GM21515 (cell line): ENCODE results near the gene IQCH.

ENCODE experiments used
- ATAC-seq: cut with Tn5 transposase; IDR thresholded peaks from one replicate; pipeline ENCODE4 v1.9.1; 2021; ENCODE audit not compliant: unreplicated experiment

Gene IQCH

DNA sequence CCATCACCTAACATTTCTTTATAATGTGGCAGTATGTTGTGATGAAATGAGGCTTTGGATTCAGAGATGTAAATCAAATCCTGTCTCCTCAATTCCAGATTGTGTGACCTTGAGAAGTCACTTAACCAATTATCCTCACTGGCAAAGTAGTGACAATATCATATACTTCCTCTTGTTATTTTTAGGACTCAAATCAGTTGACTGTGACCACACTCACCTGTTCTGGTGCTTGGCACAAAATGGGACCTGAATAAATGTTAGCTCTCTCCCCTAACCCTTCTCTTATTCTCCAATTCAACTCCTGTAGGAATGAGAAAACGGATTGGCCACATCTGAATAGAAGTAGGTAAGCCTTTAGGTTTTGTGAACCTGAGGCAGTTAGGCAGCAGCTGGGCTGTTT is 42.1 kb downstream of the IQCH start:
- no peak for ATAC-seq

DNA sequence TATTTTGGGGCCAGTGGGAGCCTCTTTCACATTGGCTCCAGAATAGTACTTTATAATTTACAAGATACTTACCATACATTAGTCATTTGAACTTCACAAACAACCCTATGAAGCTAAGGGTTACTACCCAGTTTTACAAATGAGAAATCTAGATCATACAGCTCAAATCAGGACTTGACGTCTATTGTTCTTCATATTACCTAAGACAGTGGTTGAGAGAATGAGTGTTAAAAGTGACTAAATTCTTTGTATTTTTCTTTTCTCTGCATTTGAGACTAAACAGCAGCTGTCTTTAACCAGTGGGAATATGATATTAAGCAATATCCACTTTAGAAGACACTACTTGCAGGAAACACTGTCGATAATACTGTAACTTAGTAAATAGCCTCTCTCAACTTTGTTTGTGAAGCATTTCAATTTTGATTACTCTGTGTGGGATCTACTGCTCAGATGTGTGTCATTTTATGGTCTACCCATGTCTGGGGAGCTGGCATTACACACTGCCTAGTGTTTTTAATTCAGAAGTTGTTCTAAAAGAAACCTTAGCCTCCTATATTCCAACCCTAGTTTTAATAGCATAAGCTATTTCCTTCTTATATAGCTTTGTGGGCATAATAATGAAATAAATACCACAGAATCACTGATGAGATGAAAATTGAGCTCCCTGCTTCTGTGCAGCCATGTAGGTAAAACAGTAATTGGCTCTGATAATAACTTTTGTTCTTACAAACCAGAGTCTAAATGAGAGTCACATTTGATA is 45.9 kb downstream of the IQCH start:
- ATAC-seq = no peak

DNA sequence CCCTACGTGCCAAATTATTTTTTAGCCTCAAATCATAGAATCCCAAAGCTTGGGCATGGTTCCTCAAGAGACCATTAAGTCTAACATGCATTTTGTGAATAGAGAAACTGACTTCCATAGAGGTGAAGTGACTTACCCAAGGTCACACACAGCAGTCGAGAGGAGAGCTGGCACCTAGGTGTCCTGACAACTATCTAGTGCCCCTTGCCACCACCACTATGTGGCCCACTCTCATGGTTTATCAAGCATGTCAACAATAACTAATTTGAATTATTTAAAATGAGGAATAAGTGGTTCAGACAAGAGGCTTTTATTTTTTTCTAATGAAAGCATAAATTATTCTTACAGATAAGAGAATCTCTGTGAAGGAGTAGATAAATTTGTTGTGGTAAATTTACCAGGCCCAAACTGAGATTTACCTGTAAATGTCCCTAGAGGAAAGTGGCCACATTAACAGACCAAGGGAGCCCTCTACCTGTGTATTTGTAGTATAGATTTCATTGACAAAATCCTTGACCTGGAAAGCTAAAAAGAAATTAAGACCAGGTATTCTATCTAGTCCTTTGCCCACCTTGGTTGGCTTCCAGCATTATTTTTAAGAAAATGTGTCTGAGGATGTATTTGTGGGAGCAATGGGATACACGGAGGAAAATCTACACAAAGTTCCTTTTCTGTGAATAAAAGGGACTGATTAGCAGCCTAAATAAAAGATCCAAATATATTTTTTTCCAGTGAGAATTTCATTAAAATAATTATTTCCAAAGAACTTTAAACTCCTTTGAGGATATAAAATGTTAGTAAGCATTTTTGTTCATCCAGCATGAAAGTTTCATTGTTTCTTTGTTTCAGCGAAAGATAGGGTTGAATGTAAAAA is 49.1 kb downstream of the IQCH start:
- ATAC-seq = no peak

DNA sequence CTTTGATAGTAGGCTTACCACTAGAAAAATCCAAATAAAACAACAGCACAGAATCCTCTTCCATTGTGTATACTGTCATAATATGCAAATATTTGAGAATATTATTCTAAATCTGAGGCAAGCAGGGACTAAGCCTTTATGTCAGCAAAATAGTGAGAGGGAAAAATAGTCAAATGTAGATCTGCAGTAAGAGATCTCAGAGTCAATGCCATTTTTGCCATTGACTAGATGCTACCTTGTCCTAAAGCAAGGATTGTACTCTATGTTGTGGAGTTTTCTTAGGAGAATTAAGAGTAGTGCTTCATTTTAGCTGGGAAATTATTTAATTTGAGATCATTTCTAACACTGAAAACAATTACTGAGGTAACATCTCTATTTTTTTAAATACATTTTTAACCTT is 50.2 kb downstream of the IQCH start:
- ATAC-seq = no peak

DNA sequence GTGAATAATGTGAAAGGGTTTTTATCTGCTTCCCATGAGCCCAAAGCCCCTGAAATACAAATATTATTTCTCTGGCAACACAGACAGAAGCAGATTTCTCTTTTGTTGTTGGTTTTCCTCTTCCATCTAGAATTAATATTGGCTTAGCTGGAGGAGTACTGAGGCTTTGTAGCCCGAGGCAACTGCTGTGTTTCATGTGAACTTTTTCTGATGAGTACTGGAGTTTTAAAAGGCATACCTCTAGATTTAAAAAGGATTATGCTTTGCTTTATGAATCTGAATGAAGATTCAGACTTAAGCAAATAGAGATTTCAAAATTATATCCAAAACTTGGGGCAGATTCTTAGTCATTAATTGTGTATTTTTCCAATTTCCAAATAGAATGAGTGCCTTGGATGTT is 50.9 kb downstream of the IQCH start:
- no peak for ATAC-seq

DNA sequence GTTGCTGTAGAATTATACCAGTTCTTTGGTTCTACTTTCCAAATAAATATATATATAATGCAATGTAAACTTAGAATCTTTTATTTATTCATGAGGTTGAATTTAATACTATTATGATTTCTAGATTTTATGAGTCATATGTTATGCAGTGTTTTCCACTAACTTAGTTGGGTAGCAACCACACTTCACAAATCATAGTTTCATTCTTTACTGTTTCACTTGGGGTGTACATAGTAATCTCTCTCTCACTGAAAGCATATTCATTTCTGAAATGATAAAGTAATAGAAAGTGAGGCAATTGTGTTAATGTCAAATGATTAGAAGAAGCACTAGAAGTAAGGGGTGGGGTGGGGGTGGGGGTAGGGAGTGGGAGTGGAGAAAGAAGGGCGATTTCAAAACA is 52.6 kb downstream of the IQCH start:
- no peak for ATAC-seq

DNA sequence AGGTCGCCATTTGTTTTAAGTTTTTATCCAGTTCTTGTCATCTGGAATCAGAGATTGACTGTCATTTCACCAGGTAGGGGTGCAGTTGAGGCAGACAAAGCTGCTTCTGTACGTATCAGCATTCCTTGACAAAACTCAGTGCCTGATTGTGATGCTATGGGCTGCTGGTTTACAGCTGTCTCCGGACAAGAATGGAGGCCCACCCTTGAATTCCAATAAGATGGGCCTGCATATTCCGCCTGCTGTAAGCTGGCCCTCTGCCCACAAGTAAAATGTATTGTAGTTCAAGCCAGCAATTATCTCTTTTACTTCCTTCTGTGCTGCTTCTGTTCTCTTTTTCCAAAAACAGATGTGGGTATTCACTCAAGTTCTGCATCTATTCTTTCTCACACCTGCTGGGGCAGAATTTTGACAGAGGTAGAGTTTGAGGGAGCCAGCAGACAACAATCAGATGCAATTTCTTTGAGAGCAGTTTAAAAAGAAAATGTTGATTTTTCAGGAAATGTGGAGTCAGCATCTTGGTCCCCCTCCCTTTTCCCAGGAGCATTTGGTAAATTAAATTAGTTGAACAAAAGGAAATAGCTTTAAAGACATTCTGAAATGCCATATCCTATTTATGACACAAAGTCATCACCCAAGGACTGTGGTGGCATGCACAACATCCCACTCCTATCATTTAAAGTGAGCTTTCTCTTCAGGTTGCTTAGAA is 53.5 kb downstream of the IQCH start:
- no peak for ATAC-seq

DNA sequence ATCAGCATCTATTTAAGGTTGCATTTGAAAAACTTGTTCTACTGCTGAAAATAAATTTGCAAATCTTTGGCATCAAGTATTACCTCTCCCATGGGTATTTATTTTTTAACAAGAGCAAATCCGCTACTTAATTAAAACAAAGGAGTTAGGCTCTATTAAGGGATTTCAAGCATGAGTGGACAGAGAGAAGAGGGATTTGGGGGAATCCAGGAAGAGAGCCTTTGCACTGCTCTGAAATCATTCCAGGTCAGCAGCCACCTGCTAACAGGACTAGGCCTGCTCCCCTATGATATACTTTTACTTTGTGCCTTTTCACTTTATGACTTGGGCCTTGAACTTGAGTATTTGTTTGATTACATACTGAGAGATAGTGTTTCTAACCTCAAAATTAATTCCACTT is 57.1 kb downstream of the IQCH start:
- no peak for ATAC-seq

DNA sequence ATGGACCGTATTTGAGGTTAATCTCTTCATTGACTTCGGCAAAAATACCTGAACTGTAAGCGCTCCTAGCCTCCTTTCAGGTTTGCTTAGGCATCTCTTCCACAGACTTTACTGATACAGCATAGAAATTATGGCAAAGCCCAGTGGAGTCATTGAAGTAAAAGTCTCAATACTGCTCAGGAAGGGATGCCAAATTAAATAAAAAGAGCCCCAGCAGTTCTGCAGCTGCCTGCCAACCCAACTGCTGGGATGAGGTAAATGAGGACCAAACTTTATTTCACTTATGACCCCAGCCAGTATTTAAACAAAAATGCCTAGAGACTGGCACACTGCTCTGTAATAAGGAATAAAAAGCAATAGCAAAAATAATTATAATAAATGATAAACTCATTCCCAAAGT is 65.4 kb downstream of the IQCH start:
- ATAC-seq = no peak

DNA sequence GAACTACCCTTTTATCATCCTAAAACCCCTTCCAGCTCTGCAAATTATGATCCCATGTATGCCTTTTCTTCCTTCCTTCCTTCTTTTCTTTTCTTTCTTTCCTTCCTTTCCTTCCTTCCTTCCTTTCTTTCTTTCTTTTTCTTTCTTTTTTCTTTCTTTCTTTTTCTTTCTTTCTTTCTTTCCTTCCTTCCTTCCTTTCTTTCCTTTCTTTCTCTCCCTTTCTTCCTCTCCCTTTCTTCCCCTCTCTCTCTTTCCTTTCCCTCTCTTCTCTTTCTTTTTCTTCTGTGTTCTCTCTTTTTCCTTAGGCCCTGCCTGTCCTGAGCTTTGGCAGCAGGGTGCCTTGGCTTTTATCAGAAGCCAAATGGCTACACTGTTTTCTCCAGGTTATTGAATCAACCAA is 66.8 kb downstream of the IQCH start:
- no peak for ATAC-seq

DNA sequence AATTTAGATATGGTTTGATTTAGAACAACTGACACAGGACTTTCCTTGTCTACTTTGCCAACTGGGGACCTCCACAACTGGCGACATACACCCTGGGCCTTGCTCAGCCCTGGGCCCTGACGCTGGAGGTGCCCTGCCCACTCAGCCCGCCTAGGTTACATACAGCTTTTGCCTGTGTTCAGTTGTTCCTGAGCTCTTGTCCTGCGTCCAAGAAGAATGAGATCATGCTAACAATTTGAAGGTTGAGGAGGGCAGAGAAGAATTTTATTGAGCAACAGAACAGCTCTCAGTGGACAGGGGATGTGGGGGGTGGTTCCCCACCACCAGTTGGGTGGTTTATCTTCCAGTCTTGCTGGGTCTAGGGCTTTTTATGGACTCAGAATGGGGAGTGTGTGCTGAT is 67.9 kb downstream of the IQCH start:
- ATAC-seq = no peak

DNA sequence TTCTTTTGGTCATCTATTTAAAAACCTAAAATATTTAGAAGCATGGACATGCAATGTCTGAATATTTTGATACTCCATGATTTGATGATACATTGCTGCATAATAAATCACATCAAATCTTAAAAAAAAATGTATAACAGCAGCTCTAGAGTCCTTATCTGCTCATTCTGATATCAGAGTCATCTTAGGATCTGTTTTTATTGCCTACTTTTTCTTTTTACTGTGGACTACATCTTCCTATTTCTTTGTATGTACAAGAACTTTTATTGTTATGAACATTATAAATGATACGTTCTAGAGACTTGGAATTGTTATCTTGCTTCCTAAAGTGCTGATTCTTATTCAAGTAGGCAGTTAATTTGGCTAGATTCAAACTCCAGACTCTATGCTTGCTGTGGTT is 72.7 kb downstream of the IQCH start:
- ATAC-seq = no peak

DNA sequence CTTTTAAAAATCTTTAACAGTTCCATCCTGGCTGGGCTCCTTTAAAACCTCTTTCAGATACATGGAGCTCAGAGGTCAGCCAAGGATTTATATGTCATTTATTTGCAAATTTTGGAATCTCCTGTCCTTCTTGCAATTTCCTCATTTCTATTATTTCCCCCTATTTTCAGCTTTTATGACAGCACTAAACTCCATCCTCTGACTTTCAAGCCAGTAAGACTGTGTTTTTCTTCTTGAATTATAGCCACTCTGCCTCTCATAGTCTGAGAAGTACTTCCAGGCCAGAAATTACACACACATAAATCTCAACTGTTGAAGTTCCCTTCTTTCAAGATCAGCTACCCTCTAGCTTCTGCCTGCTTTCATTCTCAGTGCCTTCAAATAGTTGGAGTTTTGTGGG is 73.2 kb downstream of the IQCH start:
- ATAC-seq = no peak

DNA sequence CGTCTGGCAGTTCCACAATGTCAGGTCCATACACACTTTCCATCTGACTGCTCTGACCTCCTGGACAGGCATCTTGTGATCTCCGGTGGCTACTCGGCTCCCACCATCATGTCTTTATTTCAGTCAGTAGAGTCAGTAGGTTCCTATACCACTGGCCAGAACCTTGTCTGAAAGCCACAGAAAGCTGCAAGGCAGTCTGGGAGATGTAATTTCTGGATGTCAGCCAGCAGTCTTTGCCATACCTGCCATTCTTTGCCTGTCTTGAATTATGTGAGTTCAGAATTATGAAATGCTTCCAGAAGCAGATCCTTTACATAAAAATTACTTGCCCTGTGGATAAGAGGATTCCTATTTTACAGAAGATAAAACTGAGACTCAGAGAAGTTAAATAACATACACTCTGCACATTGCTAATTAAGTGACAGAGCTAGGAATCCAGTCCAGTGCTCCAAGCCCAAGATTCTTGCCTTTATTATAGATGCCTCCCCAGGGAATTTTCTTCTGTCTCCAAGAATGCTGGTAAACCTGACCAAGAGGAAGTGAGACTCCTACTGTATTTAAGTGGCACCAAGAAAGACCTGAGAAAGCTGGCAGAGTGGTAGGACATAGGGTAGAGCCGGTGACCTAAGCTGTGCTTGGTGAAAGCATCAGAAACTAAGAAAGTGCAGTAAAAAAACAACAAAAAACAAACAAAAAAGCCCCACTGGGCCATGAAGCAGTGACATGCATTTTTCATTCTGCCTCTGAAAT is 75.6 kb downstream of the IQCH start:
- ATAC-seq = no peak

DNA sequence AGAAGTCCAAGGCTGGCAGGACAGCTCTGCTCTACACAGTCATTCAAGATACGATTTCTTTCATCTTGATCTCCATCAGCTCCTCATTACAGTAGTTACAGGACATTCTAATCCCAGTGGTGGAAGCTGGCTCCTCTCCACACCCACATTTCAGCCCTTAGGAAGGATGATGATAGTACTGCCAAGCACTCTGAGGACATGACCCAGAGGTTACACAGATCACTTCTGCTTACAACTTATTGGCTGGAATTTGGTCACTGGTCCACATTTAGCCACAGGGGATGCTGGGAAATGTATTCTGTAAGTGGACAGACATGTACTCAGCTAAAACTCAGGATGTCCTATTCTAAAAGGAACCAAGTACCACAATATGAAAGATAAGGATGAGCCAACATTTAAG is 77.1 kb downstream of the IQCH start:
- ATAC-seq = no peak

DNA sequence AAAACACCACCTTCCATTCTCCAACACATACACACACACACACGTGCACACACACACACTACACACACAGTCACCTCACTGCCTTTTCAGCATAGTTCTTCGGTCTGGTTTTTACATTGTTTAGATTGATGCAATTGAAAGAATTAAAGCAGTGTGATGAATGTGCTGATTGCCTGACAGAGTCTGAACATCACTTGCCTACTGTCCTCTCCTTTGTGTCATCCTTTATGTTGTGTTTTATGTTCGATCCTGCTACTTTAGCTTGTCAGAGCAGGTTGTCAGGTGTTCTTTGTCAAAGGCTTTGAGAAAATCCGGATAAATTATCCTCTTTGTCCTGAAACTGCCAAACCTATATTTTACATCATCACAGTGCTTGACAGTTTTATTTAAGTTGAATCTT is 80.4 kb downstream of the IQCH start:
- no peak for ATAC-seq

DNA sequence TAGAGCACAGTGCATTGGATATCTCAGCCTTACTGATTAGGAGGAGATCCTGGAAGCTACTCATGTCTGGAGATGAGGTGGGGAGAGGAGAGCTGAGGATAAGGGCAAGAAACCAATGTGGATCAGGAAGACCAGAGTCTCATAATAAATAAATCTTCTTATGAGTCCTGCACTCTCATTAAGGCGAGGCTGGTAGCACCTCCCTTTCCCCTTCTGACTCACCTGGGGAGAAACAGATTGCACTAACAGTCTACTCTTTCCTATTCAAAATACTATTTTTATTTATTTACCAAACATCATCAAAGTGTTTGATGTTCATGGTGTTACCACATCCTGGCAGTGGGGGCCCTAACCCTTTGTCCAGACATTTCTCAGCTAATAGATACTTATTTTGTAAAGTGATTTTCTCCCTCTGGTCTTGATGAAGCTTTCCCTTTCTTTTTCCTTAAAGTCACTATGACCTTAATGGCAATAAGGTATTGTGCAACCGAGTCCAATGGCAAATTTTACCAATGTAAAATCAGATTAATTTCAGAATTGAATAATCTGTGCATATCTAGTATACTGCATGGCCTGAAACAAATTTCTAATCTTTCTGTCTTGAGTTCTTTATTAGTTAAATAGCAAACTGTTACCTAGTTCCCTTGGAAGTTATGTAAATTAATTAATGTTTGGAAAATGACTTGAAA is 81.1 kb downstream of the IQCH start:
- ATAC-seq = no peak

DNA sequence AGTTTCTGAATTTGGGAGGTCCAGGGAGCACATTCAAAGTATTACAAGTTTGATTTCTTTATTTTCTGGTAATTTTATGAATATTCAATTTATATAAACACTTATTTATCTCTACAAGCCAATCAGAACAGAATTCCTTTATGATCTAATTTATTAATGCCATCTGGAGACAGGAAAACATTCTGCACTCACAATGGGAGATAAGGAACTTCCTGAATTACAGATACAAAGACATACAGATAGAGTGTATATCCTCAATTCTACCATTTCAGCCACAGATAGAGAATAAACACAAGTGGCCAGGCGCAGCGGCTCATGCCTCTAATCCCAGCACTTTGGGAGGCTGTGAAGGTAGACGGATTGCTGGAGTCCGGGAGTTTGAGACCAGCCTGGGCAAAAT is 86.0 kb downstream of the IQCH start:
- ATAC-seq = no peak

DNA sequence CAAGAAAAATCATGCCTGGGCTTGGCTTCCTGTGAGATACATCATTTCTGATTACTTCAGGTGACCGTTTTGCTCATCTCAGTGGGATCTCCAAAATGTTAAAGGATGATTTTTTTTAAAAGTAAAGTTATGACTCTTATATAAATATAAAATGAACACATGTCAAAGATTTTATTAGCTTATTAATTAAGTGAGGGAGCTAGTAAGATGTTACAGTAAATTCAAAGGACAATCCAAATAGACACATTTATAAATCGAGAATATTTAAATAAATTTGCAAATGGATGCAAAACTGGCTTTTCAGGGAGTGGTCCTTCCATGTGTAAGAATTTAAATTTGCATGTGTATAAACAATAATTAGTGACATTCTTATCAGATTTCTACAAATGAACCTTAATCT is 87.0 kb downstream of the IQCH start:
- no peak for ATAC-seq

DNA sequence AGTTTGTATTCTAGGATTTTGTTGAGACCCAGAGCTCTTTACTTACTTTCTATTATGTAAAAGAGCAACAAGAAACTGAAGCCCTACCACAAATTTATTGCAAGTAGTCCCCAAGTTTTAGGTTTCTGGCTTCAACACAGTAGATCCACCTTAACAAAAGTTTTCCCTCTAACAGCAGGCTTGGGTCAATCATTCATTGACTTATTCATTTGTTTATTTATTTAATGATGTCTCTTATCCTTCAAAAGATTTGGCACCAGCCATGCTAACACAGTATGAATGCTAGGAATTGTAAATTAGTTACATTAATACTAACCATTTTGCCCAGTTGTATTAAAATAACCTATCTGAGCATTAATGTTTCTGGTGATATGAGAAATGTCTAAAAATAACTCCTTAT is 88.6 kb downstream of the IQCH start:
- ATAC-seq = no peak

DNA sequence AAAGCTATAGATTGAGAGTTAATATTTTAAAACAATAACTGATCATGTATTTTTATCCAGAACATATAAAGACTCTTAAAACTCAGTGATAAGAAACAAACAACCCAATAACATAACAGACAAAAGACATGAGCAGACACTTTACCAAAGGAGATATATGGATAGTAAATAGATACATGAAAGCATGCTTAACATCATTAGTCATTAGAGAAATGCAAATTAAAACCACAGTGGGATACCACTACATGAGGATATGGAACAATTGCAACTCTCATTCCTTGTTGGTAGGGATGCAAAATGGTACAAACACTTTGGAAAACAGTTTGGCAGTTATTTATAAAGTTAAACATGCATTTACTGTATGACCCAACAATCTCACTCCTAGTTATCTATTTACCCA is 95.0 kb downstream of the IQCH start:
- no peak for ATAC-seq
